GM08714 (cell line): ENCODE measurements around the gene TBC1D21.

ENCODE experiments used
- H3K4me3 ChIP-seq: fragments of 200-500 bp; sonication (Bioruptor generic); 2 replicates; pipeline ENCODE4 v1.5.1; 2014; ENCODE audit warnings: mild to moderate bottlenecking, low read length, inconsistent platforms
- ZNF274 ChIP-seq: IDR thresholded peaks from 2 replicates; pipeline ENCODE4 v1.6.1; 2012; ENCODE audit warnings: mild to moderate bottlenecking, low read depth, low read length

TBC1D21 gene

DNA sequence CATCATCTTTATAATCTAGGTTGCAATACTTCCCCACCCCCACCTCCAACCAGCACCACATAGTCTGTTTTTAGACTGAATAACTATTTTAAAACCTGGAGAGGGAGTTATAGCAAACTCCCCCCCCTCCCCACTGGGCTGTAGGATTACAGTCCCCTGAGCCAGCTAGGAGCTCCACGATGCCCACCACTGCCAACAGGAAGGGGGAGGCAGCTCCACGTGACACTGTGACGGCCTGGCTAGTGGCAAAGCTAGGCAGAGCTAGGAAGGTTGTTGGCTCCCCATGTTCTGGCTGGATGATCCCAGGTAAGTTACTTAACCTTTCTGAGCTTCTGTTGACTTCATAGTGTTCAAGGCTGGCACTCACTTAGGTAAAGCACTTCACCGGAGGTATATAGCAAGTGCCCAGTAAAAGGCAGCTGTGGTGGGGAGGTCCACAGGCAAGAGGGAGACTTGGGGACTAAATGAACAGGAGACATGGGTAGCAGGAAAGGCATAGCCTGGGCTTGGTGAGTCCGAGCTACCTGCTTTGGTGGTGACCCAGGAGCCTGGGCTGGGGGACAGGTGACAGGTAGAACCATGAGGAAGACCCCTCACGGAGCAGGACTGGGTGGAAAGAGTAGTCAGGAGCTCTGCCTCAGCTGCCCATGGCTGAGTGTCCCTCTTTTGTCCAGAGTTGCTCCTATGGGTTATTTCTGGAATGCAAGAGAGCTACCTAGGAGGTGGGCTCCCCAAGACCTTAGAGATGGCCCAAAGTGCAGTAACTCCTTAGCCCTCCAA, 4.0 kb upstream of the TBC1D21 start:
- TF ChIP-seq ZNF274: no peak
- H3K4me3 ChIP-seq: no peak overlapping the region

DNA sequence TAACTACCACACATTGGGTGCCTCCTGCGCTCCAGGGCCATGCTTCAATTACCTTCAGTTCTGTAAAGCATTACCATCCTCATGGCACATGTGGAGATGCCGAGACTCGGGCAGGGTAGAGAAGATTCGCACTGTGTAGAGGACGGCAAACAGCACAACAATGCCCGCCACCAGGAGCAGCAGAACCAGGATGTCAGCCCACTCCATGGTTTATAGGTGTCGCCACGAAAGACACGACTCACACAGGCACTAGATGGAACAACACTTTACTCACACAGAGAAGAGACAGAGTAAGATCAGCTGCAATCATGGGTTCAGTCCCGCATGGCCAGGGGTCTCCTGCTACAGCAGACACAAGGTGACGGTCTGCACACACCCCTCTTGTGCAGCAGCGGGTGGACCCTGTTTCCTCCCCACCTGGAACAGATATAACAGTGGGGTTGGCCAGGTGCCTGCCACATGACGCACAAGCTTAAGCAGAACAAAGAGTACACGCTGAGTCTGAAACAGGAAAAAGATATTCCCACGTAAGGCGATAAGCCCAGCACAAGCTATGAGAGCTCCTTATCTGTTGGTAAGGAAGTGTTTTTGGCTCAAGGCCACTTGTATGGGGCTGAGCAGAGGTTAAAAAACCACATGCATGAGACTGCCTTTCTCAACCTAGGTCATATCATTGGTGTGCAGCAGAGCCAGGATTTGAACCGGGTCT, 2.5 kb upstream of the TBC1D21 start:
- TF ChIP-seq ZNF274: no peak
- no peak overlapping the region for H3K4me3 ChIP-seq

DNA sequence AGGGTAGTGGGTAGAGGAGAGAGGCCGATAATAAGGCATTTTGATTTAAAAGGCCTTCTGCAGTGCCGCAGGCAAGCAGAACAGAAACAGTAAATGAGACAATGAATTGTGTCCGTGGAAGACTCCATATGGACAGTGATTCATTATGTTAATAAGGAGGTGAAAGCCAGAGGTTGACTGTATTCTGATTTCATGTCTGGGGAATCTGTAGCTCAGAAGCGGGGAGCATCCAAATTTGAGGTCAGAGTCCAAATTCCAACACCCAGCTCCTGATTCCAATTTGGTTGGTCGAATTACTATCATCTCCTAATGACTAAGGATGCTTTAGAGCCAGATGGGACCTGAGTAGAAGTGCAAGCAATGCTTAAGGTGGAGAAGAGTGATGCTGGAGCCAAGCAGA, 1.0 kb upstream of the TBC1D21 start:
- no peak for TF ChIP-seq ZNF274
- no peak overlapping the region for H3K4me3 ChIP-seq

- no peak overlapping the region for H3K4me3 ChIP-seq
- TF ChIP-seq ZNF274: no peak
Measured at GRCh38 chr15:73873889-73874511, 636 bp downstream of the TBC1D21 start.

DNA sequence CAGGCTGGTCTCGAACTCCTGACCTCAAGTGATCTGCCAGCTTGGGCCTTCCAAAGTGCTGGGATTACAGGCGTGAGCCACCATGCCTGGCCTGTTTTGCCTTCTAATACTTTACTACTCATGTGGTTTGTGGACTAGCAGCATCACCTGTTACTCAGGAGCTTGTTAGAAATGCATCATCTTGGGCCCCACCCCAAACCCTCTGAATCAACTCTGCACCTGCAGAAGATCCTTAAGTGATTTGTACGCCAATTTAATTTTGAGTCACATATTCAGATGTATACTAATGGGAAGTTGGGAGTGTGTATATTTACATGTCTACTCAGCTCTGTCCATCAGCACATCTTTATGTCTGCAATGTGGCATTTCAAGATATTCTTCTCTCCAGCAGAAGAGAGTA, 6.1 kb downstream of the TBC1D21 start:
- no peak for TF ChIP-seq ZNF274
- no peak overlapping the region for H3K4me3 ChIP-seq

DNA sequence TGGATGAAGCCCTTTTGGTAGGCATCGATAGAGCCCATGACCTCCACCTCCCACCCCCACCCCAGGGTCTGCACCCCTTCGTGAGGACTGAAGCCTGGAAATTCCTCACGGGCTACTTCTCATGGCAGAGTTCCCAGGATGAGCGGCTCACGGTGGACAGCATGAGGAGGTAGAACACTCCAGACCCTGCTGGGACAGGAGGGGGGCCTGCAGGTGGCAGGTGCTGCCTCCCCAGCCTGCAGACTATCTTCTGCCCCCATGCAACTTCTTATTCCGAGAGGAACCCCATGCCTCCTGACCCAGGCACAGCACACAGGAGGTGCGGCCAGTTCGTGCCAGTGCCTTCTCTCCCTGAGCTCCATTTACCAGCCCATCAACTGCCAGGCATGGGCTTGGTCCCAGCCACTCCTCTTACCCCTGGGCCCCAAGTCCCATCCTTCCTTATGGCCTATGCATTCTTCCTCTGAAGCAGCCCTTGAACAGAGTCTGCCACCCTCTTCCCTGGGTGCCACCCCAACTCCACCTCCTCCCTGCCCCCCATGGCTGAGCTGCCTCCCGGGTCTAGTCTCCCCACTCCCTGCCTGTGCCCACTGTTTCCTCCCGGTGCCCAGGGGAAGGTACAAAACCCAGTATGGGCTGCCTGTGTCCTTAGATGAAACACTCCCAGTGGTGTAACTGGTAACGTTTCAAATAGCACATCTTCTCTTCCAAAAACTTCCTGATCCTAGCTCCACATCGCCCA, 8.4 kb downstream of the TBC1D21 start:
- TF ChIP-seq ZNF274: no peak

DNA sequence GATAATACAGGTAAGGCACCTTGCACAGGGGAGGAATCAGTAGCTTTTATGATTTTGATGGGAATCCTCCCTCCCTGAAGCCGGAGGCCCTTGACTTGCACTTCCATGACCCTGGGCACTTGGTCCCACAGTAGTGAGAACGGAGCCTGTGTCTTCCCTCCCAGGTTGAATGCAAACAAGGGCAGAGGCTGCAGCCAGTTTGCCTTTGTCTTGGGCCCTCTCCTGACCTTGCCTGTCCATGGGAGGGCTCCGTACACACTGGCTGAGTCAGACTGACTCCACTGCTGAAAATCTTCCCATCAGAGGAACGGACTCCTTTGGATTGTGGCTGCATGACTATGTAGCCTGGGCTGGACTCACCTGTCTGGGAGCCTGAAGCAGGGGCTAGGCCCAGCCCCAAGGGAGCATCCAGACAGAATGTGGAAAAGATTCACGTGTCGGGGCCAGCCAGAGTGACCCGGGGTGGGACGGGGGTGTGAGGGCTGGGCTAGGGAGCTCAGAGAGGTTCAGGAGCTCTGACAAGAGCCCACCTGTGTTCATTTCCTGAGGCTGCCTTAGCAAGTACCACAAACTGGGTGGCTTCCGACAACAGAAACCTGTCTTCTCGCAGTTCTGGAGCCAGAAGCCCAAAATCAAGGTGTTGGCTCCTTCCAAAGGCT, 9.5 kb downstream of the TBC1D21 start:
- no peak overlapping the region for H3K4me3 ChIP-seq
- TF ChIP-seq ZNF274: no peak

More for the DNA sequence above, 8.4 kb downstream of the TBC1D21 start:
- H3K4me3 ChIP-seq: no peak overlapping the region

- TF ChIP-seq ZNF274: no peak
- H3K4me3 ChIP-seq: no peak overlapping the region
Measured at GRCh38 chr15:73884159-73884558, 10.8 kb downstream of the TBC1D21 start.

DNA sequence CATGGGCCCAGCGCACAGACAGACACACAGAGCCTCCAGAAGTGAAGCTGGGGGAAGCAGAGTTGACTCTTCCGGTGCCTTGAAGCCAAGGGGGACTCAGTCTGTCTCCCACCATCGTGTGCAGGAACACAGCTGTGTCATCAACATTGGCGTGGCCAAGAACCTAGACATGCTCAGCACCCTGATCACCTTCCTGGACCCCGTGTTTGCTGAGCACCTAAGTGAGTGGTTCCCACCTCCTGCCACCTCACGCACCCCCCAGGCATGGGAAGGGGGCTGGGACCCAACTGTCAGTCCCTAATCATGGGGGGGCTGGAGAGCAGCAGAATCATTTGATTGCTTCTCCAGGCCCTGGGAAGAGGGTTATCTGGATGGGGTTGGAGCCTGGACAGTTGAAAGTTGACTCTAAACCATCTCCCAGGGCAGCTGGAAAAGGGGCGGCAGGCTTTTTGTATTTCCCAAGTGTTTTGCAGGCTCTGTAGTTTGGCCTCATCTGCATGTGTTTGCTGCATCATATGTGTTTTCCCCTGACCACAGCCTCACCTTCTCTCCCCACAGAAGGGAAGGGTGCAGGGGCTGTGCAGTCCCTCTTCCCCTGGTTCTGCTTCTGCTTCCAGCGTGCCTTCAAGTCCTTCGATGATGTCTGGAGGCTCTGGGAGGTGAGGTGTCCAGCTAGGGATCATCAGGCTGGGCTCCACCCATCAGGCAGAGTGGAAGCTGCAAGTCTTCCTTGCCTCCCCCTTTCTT, 12.8 kb downstream of the TBC1D21 start:
- H3K4me3 ChIP-seq: no peak overlapping the region
- TF ChIP-seq ZNF274: no peak

DNA sequence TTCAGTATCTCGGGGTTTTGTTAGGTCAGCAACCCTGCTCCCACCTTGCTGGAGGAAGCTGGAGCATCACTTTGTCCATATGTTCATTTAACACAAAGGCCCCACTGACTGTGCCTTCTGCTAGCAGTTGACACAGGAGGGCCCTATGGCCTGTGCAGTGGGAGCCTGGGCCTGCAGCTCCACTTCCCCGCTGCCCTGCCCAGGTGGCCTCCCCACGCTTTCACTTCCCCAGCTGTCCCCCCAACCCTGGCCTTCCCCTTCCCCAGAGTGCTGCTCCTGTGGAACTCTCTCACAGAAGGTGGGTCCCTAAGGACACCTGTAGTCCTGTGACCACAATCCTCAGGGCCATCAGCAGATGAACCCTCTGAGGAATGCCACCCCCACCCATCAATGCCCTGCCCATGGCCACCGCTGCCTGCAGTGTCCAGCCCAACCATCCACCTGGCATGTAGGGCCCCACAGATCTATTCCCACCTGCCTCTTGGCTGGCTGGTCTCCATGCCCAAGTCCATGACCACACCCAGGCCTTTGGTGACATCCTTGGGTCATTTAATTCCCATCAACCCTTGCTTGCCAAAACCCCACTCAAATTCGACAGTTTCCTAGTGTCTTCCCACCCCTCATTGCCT, 13.5 kb downstream of the TBC1D21 start:
- H3K4me3 ChIP-seq: no peak overlapping the region
- no peak for TF ChIP-seq ZNF274

DNA sequence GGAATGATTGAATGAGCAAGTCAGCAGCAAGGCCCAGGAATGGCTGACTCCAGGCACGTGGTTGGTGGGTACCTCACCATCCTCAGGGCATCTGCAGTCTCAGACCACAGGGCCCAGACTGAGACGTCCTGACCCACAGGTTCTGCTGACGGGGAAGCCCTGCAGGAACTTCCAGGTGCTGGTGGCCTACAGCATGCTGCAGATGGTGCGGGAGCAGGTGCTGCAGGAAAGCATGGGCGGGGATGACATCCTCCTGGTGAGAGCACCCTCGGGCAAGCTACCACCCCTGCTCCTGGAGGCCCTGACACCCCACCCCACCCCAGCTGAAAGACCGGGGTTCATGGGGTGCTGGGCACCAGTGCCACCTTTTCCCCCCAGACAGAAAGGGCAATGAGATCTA, 14.1 kb downstream of the TBC1D21 start:
- TF ChIP-seq ZNF274: no peak
- no peak overlapping the region for H3K4me3 ChIP-seq

GRCh38 chr15:73888224-73889041, 15.1 kb downstream of the TBC1D21 start:
- no peak overlapping the region for H3K4me3 ChIP-seq
- TF ChIP-seq ZNF274: no peak
